ENCODE results near the gene AXIN2.

The AXIN2 gene, protein sequence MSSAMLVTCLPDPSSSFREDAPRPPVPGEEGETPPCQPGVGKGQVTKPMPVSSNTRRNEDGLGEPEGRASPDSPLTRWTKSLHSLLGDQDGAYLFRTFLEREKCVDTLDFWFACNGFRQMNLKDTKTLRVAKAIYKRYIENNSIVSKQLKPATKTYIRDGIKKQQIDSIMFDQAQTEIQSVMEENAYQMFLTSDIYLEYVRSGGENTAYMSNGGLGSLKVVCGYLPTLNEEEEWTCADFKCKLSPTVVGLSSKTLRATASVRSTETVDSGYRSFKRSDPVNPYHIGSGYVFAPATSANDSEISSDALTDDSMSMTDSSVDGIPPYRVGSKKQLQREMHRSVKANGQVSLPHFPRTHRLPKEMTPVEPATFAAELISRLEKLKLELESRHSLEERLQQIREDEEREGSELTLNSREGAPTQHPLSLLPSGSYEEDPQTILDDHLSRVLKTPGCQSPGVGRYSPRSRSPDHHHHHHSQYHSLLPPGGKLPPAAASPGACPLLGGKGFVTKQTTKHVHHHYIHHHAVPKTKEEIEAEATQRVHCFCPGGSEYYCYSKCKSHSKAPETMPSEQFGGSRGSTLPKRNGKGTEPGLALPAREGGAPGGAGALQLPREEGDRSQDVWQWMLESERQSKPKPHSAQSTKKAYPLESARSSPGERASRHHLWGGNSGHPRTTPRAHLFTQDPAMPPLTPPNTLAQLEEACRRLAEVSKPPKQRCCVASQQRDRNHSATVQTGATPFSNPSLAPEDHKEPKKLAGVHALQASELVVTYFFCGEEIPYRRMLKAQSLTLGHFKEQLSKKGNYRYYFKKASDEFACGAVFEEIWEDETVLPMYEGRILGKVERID

DNA sequence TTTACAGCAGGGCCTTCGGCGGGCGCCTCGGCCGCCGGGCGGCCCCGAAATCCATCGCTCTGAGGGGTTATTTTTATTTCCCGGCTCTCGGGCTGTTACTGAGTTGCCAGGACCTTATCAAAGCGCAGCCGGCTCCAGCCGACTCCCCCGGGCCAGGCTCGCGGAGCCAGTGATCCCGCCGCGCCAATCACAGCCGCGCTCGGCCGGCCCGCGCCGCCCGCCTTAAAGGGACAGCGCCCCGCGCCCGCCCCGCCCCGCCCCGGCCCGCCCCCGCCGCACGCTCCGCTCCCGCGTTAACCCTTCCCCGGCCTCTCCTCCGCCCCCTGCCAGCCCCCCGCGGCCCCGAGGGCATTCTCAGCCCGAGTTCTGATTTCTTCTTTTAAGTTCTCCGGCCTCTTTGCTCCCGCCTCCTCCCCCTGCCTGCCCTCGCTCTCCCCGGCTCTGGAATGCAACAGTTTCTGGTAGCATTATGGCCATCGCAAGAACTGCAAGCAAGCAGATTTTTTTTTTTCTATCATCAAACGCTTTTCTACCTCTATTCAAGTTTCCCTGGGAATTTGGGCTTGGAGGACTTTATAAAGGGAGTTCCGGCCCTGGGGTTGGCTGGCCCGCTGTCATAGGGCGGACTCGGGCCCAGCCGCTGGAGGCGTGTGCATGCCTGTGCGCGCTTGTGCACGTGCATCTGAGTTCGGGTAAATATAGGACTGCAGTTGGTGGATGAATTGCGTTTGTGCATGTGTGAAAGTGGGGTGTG is at the start of gene AXIN2:
TSS of gene AXIN2 (minus strand) at position 197 of the 754 bp plus-strand sequence. CDS start 3,028 bp downstream, outside the sequence.
- DNase-seq: peak; percentile 86 to 87

DNA sequence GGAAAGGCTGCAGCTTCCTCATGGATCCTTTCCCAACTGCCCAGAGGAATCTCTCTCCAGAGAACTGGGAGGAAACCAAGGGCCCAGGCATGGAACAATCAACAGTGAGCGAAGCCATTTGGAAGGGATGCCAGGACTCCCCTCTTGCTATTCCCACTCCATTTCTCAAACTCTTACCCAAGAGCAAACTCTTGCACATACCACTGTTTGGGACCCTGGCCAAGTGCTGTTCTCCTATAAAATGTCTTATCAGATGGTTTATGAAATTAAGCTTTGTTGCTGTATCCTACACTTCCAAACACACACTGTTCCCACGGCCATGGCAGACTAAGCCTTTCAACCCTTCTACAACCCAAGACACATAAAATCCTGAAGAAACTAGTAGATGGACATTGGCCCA is 48.3 kb upstream of the AXIN2 start:
- DNase-seq: no peak

DNA sequence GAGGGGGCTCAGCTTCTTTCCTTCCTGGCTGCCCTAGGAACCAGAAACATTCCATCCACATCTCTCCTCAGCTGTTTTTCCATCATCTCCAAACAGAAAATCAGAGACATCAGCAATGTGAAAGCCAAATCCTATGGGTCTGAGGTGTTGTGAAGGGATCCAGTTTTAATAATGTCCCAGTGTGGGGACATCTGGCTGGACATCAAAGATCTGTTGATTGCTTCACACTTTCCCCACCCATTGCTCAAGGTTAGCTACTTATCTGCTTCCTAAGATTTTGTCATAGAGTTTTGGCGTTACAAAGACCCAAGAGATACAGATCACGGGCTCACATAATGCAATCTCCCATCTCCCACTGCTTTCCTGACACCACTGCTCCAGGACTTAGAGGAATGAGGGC is 47.8 kb upstream of the AXIN2 start:
- no peak for DNase-seq

DNA sequence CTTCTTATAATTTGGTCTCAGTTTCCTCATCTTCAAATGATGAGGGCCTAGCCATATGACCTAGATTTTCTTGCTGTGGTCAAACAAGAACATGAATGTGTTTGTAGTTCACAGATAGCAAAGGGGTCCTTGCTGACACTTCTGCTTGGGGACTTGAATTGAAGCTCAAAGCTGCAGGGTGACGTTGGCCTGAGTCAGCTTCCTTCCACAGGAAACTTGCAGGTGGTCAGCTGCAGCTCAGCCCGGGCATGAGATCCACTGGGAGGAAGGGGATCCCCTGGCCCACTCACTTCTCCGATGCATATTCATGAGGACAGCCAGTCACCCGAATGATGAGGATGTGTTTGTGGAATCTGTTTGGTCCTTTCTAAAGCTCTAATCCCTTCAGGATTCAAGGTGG is 42.6 kb upstream of the AXIN2 start:
- no peak for DNase-seq

DNA sequence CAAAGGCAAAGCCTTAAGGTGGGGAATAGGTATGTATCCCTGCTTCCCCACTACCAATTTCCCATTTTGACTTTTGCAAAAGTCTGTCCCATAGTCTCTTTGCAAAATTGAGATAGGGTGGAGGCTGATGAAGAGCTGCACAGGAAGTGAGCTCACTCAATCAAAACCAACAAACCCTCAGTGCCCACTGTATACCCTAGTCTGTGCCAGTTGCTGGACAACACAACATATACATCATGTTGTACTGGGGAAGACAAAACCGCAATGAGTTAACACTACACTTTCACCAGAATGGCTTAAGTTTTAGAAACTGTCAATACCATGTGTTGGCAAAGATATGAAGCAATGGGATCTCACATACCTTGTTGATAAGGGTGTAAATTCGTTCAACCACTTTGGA is 40.4 kb upstream of the AXIN2 start:
- DNase-seq: no peak

DNA sequence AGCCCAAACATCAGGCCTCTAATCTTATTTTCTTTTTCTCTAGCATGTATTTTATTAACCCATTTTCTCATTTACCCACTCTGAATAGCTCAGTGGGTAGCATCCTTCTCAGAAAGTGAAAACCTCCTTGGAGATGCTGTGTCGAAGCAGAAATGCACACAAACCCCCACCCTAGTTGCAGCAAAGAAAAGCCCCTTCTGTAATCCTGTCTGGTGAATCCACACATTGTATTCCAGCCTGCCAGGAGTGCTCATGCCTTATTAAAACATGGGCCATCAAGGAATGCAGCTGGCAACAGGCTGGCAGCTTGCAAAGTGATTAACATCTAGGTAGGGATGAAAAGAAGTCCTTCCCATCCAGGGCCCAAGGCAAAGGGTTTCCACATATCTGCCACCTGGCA is 39.7 kb upstream of the AXIN2 start:
- DNase-seq: no peak

DNA sequence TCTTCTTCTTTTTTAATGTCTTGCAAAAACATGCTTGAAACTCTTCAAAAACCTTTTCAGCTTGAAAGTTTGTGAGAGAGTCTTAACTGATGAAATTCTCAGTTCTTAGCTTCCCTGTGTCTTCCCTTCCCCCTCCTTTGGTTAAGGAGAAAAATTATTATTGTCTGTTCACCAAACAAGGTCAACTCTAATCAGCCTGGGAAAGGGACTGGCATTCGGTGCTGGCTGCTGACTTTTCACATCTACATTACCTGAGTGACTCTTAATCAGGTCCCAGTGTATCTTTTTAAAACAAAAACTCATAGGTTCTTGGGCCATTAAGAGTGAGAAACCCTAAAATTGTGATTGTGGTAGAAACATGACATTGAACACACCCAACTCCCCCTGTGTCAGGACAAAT is 39.1 kb upstream of the AXIN2 start:
- no peak for DNase-seq

DNA sequence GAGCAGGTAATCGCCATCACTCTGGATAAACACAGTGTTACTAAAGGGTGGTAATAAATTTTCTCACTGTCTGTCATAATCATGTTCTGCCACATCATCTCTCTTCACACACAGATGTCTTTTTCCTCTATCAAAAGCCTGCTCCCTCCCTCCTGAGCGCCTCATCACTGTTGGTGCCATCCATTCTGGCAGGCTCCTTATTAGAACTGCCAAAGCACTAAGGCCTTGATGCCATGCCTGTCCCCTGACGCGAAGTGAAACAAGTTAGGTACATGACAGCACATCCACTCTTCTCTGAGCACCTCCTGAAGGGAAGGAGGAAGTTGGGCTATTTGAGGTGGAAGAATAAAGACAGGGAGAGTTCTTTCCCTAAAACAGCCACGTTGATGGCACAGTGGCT is 38.2 kb upstream of the AXIN2 start:
- DNase-seq: no peak

DNA sequence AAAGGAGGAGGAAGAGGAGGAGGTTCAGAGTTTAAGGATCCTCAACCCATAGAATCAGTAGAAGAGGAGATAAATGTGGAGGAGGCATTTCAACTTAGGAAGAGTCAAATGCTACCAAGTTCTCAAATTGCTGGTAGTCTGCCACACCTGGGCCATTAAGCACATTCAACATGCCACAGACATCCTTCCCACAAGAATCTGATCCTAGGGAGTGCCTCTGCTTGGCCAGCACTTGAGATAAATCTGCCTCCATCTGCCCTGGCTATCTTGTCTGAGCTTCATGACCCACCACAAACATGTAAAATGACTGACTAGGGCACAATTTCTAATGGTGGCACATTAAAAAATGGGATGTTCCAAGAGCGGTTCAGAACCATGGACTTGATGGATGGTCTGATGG is 37.3 kb upstream of the AXIN2 start:
- DNase-seq: no peak

DNA sequence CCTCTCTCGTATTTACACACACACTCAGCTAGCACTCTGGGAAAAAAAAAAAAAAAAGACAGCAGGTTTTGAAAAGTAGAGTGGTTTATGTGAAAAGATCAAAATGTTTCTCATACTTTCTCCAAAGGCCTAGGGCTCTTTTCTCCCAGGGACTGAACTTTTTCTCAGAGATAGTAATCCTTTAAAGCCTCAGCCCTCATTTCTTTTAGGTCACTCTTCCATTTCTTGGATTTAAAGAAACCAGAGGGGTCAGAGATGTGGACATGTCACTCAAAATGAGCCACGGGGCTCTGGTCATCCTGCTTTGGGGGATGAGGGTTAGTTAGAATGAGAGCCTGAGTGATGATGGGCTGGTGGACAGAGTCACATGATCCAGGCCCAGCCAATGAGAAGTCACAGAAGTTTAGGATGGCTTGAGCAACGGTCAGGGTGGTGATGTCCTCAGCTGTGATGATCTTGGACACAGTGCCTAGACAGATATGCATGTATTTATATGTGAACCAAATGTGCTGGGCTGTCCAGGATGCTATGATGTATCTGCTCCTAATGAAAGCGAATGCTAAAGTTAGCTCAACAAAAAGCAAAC is 33.7 kb upstream of the AXIN2 start:
- no peak for DNase-seq

DNA sequence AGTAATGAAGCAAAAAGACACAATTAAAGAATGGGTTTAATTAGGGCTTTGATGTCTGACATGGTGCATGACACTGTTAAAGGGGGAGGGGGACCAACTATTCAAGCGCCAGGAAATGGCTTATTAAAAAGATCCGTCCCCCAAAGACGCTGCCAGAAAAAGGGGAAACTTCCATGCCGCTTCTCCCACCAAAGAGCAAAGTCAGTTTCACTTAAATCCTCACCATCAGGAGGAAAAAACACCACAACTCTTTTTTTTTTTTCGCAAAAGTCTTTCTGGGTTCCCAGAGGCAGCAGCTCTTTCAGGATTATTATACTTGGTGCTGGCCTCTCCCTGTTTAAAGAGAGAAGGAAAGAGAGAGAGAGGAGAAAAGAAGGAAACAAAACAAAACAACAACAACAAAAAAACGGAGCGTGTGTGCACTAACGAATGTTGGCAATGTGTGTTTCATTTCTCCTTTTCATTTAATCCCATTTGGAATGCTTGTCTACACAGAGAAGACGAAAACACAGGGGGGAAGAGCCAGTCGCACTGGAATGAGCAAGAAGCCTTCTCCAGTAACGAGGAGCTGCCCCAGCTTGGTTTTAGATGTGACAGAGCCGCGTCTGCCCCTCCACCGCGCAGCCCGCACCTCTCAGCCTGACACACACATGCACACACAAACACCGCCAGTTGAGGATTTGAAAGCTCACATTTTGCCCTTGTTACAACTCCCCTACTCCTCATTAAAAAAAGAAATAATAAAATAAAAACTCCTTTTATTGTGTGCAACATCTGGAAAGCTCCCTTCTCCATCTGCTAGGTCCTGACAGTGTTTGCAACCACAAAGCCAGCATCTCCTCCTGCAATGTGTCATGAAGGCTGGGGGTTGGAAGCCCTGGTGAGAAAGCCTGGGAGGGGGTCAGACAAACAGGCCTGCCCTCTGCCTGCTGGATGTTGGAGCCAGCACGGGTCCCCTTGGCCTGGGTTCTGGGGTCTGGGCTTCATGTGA is 32.7 kb upstream of the AXIN2 start:
- DNase-seq: peak; percentile 17 to 32

DNA sequence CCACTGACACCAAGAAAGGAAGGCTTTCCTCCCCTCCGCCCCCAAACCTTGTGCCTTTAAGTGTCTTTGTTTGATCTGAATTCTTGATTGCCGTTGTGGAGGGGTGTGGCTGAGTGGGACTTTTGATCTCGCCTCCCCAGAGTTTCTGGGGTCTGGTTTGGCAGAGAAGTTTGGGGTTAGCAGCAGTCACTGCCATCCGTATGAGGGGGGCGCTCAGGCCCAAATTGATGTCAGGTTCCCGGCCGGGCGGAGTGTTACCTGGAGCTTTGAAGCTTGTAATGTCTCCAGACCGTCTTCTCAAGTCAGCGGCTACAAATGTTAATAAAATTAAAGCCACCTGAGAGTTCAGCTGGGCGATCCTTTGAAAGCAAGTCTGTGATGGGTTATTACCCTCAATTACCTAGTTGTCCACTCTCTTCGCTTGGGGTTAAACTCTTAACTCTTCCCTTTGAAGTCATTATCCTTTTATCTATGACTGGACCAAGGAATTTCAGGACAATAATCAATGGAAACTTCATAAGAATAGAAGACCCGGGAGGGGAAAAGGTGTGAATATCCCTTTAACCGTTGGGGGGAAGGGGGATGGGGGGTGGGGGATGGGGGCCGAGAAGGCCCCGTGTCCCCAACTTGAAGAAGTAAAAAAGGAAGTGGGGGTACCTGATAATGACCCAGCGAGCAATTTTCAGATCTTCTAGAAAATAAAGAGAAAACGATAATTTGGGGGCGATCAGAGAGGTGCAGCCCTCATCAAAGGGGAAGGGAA is 31.8 kb upstream of the AXIN2 start:
- DNase-seq: no peak

DNA sequence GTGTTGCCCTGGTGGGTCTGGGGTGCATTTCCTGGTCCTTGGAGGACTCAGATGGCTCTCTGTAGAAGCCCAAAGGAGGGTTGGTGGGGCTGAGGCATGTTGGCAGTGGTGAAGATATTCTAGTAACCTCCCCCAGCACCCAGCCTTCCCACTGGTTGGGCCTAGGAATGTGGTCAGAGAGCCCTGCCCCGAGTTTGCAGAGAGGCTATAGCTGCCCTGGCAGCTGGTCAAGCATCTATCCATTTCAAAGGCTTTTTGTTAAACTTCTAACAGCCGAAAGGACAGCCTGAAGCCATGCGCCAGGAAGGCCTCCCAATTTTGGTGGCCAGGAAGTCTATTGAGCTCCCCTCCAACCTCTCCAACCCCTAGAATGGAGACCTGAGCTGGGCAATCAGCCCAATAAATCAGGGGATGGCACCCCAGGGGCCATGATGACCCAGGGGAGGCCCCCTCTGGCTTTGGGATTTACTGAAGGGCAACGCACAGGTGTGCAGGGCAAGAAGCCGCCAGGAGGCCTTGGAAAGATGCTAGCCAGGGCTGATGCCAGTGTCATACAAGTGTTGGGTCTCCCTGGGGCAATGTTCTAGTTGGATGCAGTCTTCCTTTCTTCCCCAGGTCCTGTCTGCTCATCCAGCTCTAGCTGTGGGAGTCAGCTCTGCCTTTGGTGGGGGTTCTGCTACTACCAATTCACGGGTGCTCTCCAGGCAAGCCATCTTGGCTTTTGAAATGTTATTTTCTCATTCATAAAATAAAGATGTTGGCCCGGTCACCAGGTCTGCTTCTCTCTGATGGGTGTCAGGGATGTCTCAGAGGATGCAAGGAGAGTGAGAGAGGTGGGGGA is 30.9 kb upstream of the AXIN2 start:
- DNase-seq: no peak

DNA sequence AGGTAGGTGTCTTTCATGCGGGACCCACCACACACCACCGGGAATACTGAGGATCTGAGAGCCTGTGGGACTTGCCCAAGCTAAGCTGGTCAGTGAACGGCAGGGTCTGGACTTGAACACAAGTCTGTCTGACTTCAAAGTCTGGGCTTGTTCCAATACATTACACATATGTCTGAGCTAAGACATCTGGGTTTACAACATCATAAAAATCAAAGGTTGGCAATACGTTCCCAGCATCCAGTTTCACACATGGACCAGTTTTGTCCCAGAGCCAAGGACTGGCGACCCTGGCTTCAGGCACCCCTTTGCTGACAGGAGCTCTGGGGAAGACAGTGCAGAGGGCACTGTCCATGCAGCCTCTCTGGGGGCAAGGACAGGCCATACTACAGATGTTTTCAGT is 27.9 kb upstream of the AXIN2 start:
- DNase-seq: no peak

DNA sequence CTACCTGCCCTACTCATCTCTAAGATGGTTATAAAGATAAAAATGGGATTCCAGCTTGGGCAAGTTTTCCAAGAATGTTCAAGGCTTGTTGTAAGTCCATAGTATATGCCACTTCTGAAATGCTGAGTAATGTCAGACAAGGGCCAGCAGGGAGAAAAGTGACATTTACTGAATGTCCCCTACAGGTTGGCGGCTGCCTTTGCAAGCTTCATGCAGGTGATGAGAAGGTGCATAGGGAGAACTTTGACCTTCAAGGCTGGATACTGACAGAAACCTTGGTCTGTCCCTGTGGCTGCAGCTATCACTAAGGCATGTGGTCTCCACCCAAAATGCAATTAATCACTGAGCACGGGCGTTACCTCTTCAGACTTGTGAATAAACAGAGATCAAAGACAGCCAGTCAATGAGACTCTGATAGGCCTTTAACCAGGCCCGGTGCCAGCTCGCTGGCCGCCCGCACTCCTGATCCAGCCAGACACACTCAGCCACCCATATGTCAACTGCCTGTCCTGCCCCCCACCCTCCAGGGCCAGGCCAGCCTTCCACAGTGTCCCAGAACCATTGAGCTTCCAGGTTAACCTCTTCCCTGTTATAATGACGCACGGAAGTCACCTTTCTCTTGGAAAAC is 26.8 kb upstream of the AXIN2 start:
- no peak for DNase-seq

DNA sequence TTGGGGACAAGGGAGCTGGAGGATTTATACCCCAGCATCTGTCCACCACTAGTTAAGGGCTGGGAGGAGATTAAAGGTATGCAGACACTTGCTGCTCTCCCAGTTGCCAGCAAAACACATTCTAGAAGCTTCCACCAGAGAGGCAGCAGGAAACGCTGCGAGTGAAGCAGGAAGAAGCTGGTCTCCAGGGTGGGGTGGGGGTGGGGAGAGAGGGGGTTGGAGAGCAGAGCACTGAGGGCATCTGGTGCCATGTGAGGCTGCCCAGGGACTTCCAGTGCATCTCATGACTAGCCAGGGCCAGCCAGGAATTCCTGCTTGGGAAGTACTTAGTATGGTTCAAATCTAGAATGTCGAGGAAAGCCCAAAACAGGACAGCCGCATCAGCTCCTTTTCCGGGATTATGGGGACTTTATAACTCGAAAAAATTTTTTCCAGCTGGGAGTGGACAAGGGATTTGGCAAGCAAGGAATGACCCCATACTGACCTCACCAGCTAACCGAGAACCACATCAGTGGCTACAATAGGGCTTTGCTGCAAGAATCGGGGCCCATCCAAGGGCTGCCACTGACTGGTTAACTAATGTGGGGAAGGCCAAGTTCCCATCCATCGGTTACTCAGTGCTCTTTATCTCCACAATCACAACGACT is 26.2 kb upstream of the AXIN2 start:
- DNase-seq: no peak

DNA sequence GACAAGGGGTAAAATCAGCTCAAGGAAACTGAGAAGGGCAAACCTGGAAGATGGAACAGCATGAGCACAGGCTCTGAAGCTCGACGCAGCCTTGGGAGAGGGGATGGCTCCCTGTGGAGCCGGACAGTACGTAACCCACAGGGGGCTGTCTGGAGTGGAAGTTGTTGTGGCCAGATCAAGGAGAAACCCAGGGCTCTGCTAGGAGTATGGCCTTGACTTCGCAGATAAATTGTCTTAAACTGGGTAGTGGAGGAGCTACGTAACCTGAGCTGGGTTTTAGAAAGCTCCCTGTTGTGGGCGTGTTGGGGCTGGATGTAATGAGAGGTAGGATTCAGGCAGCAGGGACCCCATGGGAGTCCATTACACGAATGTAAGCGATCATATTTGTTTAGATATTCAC is 25.5 kb upstream of the AXIN2 start:
- no peak for DNase-seq

DNA sequence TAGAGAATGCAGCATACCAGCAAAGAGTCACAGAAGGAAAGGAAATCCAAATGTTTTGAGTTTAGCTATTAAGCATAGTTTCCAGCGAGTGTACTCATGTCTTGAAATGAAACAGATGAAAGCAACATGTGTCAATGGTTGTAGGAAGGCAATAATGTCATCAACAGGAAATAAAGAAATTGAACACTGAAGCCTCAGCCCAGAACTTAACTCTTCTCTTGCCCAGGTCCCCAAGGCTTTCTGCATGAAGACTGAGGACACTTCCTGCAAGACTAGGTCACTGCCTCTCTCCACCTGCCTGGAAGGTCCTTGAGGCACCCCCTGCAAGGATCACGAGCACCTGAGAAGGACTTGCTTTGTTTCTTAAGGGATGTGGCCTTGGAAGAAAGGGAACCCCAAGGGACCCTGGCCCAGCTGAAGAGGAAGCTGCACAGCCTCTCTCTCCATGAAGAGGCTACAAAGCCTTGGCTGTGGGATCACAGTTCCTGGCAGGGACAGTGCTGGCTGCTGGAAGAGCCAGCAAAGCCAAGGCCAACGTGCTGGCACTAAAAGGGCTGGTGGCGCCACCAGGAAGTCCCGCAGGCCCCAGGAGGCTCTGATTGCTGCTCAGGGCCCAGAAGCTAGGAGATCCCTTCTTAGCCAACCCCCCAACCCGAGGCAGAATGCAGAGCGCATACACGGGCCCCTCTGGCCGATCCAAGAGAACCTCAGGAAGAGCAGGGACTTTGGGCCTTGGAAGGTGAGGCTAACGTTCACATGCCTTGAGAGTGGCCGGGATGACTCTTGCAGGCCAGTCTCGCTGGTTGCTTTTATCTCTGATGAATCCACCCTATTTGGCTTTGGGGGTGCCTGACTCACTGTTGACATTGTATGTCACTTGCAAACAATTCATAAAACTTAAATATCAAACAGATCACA is 23.4 kb upstream of the AXIN2 start:
- no peak for DNase-seq

Data from stimulated activated CD4-positive, alpha-beta T cell treated with anti-CD3 and anti-CD28 coated beads, Interleukin-2, amount 100 ng/mL, for 24 hours (primary cell).